Measurements from ENCODE around the gene GPX8. TPM values are rescaled to one million over a fixed set of nuclear protein-coding genes. Genes with fewer than 3 reads are reported as not detected.

Gene GPX8
- total and polyA plus RNA-seq, 2 of the 13 experiments (the other 11 are each of a cell fraction or from before 2014, with no cell fraction given): 0.33 to 0.94 TPM

GRCh38 chr5:55173687-55174230 is 13.8 kb downstream of the GPX8 start (continued):
- TF ChIP-seq ZNF281 (CRISPR knock-in tag; IDR thresholded peaks at IDR 0.05; ENCODE audit: borderline replicate concordance) (no peak), ARID3A (IDR thresholded peaks at IDR 0.05; ENCODE audit: low read depth, low read length) (no peak), ZNF580 (CRISPR knock-in tag; IDR thresholded peaks at IDR 0.05; ENCODE audit: borderline replicate concordance, low read depth) (no peak), ZNF225 (CRISPR knock-in tag; IDR thresholded peaks at IDR 0.05) (no peak), ZSCAN25 (CRISPR knock-in tag; IDR thresholded peaks at IDR 0.05) (no peak)

GRCh38 chr5:55175781-55176175 is 15.8 kb downstream of the GPX8 start:
- CTCF ChIA-PET (ENCODE audit: low intra/inter-chr PET ratio, low total read pairs): no interaction called here
- 22% methylated on average over 7 of the region's 7 CpGs for WGBS (ENCODE audit: low lambda C conversion rate)

More at GRCh38 chr5:55175781-55176175, 15.8 kb downstream of the GPX8 start:
- H3K79me2 ChIP-seq (ENCODE audit: insufficient read depth, low read length): no peaks in the 10 kb centered on the region
- no peak overlapping the region for H2AFZ ChIP-seq (ENCODE audit: low read length)
- no peaks in the 10 kb centered on the region for H3K9me3 ChIP-seq (ENCODE audit: low read length)
- in situ Hi-C loops (cut with HindIII; ENCODE audit: extremely low pct_ligation_motif_present, low pct_unique_long_range_greater_than_20kb) (no loop called here), intact Hi-C loops (cut with micrococcal nuclease; ENCODE audit: unreplicated experiment) (loop anchor here (10.0 kb wide), 2 partner anchors 229 to 759 kb away; no protein-coding TSS in a partner anchor)
- H4K20me1 ChIP-seq (ENCODE audit: insufficient read depth, low read length): no peaks in the 10 kb centered on the region; the same call in 1 of the 2 replicates
- H3K4me3 ChIP-seq (replicated peaks in 1 of 3; ENCODE audit: insufficient read depth in 1 of 3, low read depth in 2 of 3, low read length in 3 of 3): peak overlapping the region in 2 of 3 experiments; percentile 44 to 58; a peak in 3 of 6 replicates
- TF ChIP-seq NBN (conservative IDR thresholded peaks at IDR 0.05): no peak
- H3K9ac ChIP-seq (ENCODE audit: insufficient read depth, low read depth, low read length): no peak overlapping the region
- peaks cover 39% of the 10 kb centered on the region for H3K4me1 ChIP-seq (ENCODE audit: insufficient read depth, low read length)
- peaks cover 2 to 43% of the 10 kb centered on the region in 2 experiments; a peak in 3 of 5 replicates for H3K27me3 ChIP-seq (ENCODE audit: control insufficient read depth in 1 of 2, insufficient read depth in 2 of 2, low read length in 2 of 2)
- POLR2A ChIA-PET: no interaction called here
- H3K27ac ChIP-seq (ENCODE audit: extremely low read length, insufficient read depth, low read length): no peak overlapping the region
- no TSS peak for BruUV-seq (replicated peaks)
- ATAC-seq (no peak), DNase-seq (ENCODE audit: low spot score) (no peak), FAIRE-seq (no peak)
- H3K4me2 ChIP-seq (ENCODE audit: low read depth, low read length): peak overlapping the region; percentile 64
- no peaks in the 10 kb centered on the region for H3K36me3 ChIP-seq (replicated peaks in 1 of 2; ENCODE audit: control insufficient read depth in 1 of 2, insufficient read depth in 2 of 2, low read length in 2 of 2)

All from HepG2 (cell line).